GM11168 (cell line): Measurements from ENCODE around the gene DRAP1.

Experiments used
- in situ Hi-C: fragments of 300-500 bp; cut with MboI; formaldehyde crosslinking; loops from one replicate; pipeline ENCODE4 v1.12.0; 2022; ENCODE audit warnings: low sequenced_read_pairs; ENCODE audit not compliant: unreplicated experiment

The DRAP1 gene

DNA sequence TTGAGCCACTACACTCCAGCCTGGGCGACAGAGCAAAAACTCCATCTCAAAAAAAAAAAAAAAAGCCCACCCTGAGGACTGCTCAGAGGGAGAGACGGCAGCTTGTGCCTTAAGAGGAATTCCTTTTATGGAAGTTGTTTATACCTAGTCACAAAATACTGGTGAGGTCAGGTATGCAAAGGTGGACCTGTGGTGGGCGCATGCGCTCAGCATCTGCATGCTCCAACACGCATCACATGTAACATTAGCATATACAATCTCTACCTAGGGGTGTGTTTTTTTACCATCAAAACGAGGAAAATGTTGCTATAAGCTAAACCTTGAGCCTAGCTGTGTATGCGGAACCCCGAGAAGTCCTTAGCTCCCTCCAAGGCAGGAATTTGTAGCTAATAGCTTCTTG is 35.5 kb downstream of the DRAP1 start:
- in situ Hi-C loops = no loop called here

DNA sequence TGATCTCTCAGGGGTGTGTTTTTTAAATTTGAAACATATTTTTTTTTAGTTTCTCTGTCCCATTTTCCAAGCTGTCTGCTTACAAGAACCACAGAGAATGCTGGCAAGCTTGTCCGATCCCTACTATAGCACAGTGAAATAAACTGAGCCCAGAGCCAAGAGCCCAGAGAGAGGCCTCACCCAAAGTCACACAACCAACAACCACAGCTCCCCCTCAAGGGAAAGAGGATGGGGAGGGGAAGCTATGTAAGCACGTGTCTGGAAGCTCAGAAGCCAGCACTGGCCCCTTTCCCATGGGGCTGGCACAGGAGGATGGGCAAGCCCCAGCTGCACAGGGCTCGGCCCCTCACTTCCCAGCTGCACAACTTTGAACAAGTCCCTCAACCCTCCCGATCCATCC is 39.1 kb downstream of the DRAP1 start:
- in situ Hi-C loops = no loop called here

GRCh38 chr11:65958774-65959420 is 39.7 kb downstream of the DRAP1 start:
- in situ Hi-C loops = no loop called here

- in situ Hi-C loops = no loop called here
Observed at GRCh38 chr11:65960824-65961266, 41.6 kb downstream of the DRAP1 start.

- in situ Hi-C loops = no loop called here
Observed at GRCh38 chr11:65961267-65962140, 42.3 kb downstream of the DRAP1 start, which contains the start of gene SART1. SART1 (plus strand) TSS chr11:65961734; CDS start chr11:65961781, 47 bp downstream.

- in situ Hi-C loops = no loop called here
Observed at GRCh38 chr11:65962141-65962564, 42.9 kb downstream of the DRAP1 start.

- in situ Hi-C loops = no loop called here
Observed at GRCh38 chr11:65964906-65965305, 45.7 kb downstream of the DRAP1 start.

DNA sequence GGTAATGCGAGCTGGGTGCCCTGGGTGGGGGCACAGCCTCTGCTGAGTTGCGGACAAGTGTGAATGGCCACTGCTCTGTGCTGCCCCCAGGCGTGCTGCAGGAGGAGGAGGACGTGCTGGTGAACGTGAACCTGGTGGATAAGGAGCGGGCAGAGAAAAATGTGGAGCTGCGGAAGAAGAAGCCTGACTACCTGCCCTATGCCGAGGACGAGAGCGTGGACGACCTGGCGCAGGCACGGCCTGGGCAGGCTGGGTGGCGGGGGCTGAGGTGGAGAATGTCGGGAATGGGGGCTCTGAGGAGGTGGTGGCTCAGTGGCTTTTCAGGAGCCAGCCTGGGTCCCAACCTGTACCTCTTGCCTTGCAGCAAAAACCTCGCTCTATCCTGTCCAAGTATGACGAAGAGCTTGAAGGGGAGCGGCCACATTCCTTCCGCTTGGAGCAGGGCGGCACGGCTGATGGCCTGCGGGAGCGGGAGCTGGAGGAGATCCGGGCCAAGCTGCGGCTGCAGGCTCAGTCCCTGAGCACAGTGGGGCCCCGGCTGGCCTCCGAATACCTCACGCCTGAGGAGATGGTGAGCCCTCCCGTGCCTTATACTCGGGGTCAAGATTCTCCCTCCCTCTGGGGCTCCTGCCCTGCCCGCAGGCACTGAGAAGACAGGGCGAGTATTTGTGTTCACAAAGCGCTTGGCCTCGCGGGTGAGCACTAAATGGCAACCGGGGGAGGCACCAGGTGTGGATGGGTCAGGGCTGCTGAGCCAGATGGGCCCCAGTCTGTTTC is 46.9 kb downstream of the DRAP1 start:
- in situ Hi-C loops = no loop called here

DNA sequence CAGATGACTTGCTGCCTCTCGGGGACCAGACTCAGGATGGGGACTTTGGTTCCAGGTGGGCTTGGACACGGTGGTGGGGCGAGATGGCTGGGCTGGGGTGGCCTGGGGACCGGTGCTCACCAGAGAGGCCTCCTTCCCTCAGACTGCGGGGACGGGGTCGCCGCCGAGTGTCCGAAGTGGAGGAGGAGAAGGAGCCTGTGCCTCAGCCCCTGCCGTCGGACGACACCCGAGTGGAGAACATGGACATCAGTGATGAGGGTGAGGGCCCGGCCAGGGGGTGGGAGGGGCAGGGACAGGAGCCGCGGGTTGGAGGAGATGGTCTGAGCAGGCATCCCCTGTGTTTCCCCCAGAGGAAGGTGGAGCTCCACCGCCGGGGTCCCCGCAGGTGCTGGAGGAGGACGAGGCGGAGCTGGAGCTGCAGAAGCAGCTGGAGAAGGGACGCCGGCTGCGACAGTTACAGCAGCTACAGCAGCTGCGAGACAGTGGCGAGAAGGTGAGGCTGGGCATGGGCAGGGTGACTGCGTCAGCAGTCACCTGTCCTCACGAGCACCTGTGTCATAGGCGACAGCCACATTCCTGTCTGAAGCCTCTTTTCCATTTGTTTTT is 48.2 kb downstream of the DRAP1 start:
- in situ Hi-C loops = no loop called here

GRCh38 chr11:65968600-65969482 is 49.6 kb downstream of the DRAP1 start:
- in situ Hi-C loops = no loop called here
